ENCODE data around the gene STX12.

Gene STX12

GRCh38 chr1:27862671-27863537 lies 89.9 kb downstream of the STX12 start:
- TF ChIP-seq CTCF (IDR thresholded peaks at IDR 0.05; ENCODE audit: control extremely low read depth, extremely low read depth, low read depth, missing control alignments), result no peak
- DNase-seq (ENCODE audit: extremely low spot score), result peak; percentile 54
- ChIA-PET POLR2A (interaction anchor here (0.5 to 0.6 kb wide), 3 partner anchors 10 to 189 kb away, joined by 3 to 5 read pairs (median 4); no protein-coding TSS in a partner anchor), CTCF (interaction anchor here (0.6 to 1.2 kb wide), 3 partner anchors 14 to 346 kb away, joined by 3 to 4 read pairs (median 4); no protein-coding TSS in a partner anchor)

- ChIA-PET CTCF (interaction anchor here (0.6 to 1.2 kb wide), 3 partner anchors 14 to 346 kb away, joined by 3 to 4 read pairs (median 4); no protein-coding TSS in a partner anchor), POLR2A (interaction anchor here (0.5 kb wide), 1 partner anchor 188 kb away, joined by 4 read pairs; no protein-coding TSS in a partner anchor)
- no peak for TF ChIP-seq CTCF (IDR thresholded peaks at IDR 0.05; ENCODE audit: control extremely low read depth, extremely low read depth, low read depth, missing control alignments)
- no peak for DNase-seq (ENCODE audit: extremely low spot score)
Measured at GRCh38 chr1:27863538-27863915, 90.5 kb downstream of the STX12 start.

- ChIA-PET CTCF (interaction anchor here (1.0 to 2.3 kb wide), 3 partner anchors 10 to 345 kb away, joined by 4 read pairs; no protein-coding TSS in a partner anchor), POLR2A (no interaction called here)
- TF ChIP-seq CTCF (IDR thresholded peaks at IDR 0.05; ENCODE audit: control extremely low read depth, extremely low read depth, low read depth, missing control alignments), result no peak
- peak; percentile 66 for DNase-seq (ENCODE audit: extremely low spot score)
Measured at GRCh38 chr1:27864264-27864895, 91.4 kb downstream of the STX12 start.

- TF ChIP-seq CTCF (IDR thresholded peaks at IDR 0.05; ENCODE audit: control extremely low read depth, extremely low read depth, low read depth, missing control alignments), result no peak
- DNase-seq (ENCODE audit: extremely low spot score), result no peak
- POLR2A ChIA-PET, result interaction anchor here (0.6 kb wide), 1 partner anchor 34 kb away, joined by 3 read pairs; no protein-coding TSS in a partner anchor
- CTCF ChIA-PET, result interaction anchor here (2.3 kb wide), 1 partner anchor 9 kb away, joined by 4 read pairs; no protein-coding TSS in a partner anchor
Measured at GRCh38 chr1:27865821-27866220, 92.8 kb downstream of the STX12 start.

GRCh38 chr1:27868556-27868931 lies 95.5 kb downstream of the STX12 start:
- POLR2A ChIA-PET, result no interaction called here
- DNase-seq (ENCODE audit: extremely low spot score), result no peak
- TF ChIP-seq CTCF (IDR thresholded peaks at IDR 0.05; ENCODE audit: control extremely low read depth, extremely low read depth, low read depth, missing control alignments), result no peak
- CTCF ChIA-PET, result no interaction called here

GRCh38 chr1:27868932-27869718 lies 96.1 kb downstream of the STX12 start:
- CTCF ChIA-PET, result interaction anchor here (0.6 to 0.8 kb wide), 2 partner anchors 11 to 15 kb away, joined by 3 read pairs; no protein-coding TSS in a partner anchor
- DNase-seq (ENCODE audit: extremely low spot score), result peak; percentile 59
- POLR2A ChIA-PET, result no interaction called here
- TF ChIP-seq CTCF (IDR thresholded peaks at IDR 0.05; ENCODE audit: control extremely low read depth, extremely low read depth, low read depth, missing control alignments), result no peak
